ENCODE measurements around the gene DTX3. TPM values are rescaled to one million over a fixed set of nuclear protein-coding genes. Genes with fewer than 3 reads are reported as not detected.
"Not testable (repeated sequence)": the region's sequence is repeated elsewhere in the genome, so short reads cannot be mapped to it uniquely, and the experiment has no call there.

DTX3 gene
- total RNA-seq, 3 donors from 2014 or later, result 3.0 to 35.1 (median 25.9) TPM

DNA sequence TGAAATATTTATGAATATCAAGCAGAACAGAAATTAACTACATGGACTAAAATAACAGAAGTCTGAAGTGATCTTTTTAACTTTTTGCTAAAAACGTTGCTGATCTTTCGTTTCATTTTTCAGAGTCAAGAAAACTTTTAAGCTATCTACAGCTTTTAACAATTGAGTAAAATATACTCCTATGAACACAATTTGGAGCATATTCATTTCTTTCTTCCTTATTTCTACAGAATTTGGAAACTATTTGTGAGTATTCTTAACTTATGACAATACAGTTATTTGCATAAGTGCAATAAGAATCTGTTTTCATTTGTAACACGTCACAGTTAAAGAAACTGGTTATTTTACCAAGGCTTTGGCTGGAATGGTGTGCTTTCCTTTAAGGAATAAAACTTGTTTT, 49.4 kb downstream of the DTX3 start:
- no peaks in the 10 kb centered on the region for H3K4me1 ChIP-seq

DNA sequence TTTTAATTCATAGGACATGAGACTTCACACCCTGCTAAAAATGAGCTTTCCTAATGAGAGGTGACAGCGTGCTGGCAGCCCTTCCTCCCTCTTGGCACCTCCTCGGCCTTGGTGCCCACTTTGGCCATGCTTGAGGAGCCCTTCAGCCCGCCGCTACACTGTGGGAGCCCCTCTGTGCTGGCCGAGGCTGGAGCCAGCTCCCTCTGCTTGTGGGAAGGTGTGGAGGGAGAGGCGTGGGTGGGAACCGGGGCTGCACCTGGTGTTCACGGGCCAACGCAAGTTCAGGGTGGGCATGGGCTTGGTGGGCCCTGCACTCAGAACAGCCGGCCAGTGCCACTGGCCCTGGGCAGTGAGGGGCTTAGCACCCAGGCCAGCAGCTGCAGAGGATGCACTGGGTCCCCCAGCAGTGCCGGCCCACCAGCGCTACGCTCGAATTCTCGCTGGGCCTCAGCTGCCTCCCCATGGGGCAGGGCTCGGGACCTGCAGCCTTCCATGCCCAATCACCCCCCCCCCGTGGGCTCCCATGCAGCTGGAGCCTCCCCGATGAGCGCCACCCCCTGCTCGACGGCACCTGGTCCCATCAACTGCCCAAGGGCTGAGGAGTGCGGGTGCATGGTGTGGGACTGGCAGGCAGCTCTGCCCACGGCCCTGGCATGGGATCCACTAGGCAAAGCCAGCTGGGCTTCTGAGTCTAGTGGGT, 51.1 kb downstream of the DTX3 start:
- Histone ChIP-seq H3K36me3 (no peaks in the 10 kb centered on the region), H3K27me3 (no peaks in the 10 kb centered on the region), H3K4me3 (no peak overlapping the region), H3K4me1 (no peaks in the 10 kb centered on the region), H3K9me3 (no peaks in the 10 kb centered on the region), H3K27ac (no peak overlapping the region)
- TF ChIP-seq POLR2AphosphoS5 (IDR thresholded peaks at IDR 0.05) (no peak), POLR2A (IDR thresholded peaks at IDR 0.05) (no peak)
- TF ChIP-seq, protein P1, sequence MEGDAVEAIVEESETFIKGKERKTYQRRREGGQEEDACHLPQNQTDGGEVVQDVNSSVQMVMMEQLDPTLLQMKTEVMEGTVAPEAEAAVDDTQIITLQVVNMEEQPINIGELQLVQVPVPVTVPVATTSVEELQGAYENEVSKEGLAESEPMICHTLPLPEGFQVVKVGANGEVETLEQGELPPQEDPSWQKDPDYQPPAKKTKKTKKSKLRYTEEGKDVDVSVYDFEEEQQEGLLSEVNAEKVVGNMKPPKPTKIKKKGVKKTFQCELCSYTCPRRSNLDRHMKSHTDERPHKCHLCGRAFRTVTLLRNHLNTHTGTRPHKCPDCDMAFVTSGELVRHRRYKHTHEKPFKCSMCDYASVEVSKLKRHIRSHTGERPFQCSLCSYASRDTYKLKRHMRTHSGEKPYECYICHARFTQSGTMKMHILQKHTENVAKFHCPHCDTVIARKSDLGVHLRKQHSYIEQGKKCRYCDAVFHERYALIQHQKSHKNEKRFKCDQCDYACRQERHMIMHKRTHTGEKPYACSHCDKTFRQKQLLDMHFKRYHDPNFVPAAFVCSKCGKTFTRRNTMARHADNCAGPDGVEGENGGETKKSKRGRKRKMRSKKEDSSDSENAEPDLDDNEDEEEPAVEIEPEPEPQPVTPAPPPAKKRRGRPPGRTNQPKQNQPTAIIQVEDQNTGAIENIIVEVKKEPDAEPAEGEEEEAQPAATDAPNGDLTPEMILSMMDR (IDR thresholded peaks at IDR 0.05), result no peak
- intact Hi-C loops (cut with DNase I; ENCODE audit: low total_unique reads), result no loop called here
- DNase-seq (ENCODE audit: low spot score in 2 of 2), result no peak

More for the DNA sequence above, 49.4 kb downstream of the DTX3 start:
- no peak for DNase-seq (ENCODE audit: low spot score in 2 of 2)
- Histone ChIP-seq H3K4me3 (no peak overlapping the region), H3K9me3 (no peaks in the 10 kb centered on the region), H3K27ac (no peak overlapping the region), H3K36me3 (no peaks in the 10 kb centered on the region), H3K27me3 (no peaks in the 10 kb centered on the region)
- intact Hi-C loops (cut with DNase I; ENCODE audit: low total_unique reads), result no loop called here
- TF ChIP-seq POLR2A (IDR thresholded peaks at IDR 0.05), result no peak
- TF ChIP-seq, protein P1 (IDR thresholded peaks at IDR 0.05), result no peak
- TF ChIP-seq POLR2AphosphoS5 (IDR thresholded peaks at IDR 0.05), result no peak

DNA sequence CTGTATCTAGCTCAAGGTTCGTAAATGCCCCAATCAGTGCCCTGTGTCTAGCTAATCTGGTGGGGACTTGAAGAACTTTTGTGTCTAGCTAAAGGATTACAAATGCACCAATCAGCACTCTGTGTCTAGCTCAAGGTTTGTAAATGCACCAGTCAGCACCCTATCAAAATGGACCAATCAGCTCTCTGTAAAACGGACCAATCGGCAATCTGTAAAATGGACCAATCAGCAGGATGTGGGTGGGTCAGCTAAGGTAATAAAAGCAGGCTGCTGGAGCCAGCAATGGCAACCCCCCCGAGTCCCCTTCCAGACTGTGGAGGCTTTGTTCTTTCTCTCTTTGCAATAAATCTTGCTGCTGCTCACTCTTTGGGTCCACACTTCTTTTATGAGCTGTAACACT, 51.8 kb downstream of the DTX3 start:
- H3K4me3 ChIP-seq; H3K36me3 ChIP-seq; DNase-seq (ENCODE audit: low spot score in 2 of 2); H3K4me1 ChIP-seq; H3K27me3 ChIP-seq; H3K9me3 ChIP-seq; intact Hi-C loops (cut with DNase I; ENCODE audit: low total_unique reads); H3K27ac ChIP-seq: not testable (repeated sequence)

DNA sequence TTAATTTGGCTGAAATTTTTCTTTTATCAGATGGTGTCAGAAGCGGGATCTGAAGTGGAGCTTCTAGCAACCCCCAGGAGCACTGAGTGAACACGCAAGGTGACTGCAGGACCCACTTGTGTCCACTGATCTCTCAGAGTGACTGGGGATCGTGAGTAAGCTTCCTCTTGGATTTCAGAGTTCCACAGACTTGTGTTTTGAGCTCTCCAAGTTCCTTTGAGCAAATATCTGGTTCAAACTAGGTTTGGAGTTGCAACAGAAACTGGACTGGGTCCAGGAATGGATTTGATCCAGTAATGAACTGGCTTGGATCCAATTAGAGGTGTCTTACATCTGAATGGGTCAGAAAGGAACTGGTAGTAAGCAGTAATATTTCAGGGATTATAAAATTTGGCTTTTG, 53.1 kb downstream of the DTX3 start:
- H3K27ac ChIP-seq, result peak overlapping the region; percentile 29 to 74
- peak in 1 of 2 donors; percentile 77 for DNase-seq (ENCODE audit: low spot score in 2 of 2)
- H3K4me1 ChIP-seq, result no peaks in the 10 kb centered on the region
- no peak for TF ChIP-seq POLR2A (IDR thresholded peaks at IDR 0.05)
- TF ChIP-seq, protein P1 (IDR thresholded peaks at IDR 0.05), result peak; percentile 22 to 33 (median 25)
- peak in 1 of 3 donors; percentile 49 for TF ChIP-seq POLR2AphosphoS5 (IDR thresholded peaks at IDR 0.05)
- intact Hi-C loops (cut with DNase I; ENCODE audit: low total_unique reads), result no loop called here
- H3K36me3 ChIP-seq, result no peaks in the 10 kb centered on the region
- no peak overlapping the region for H3K4me3 ChIP-seq
- no peaks in the 10 kb centered on the region for H3K9me3 ChIP-seq
- no peaks in the 10 kb centered on the region for H3K27me3 ChIP-seq

DNA sequence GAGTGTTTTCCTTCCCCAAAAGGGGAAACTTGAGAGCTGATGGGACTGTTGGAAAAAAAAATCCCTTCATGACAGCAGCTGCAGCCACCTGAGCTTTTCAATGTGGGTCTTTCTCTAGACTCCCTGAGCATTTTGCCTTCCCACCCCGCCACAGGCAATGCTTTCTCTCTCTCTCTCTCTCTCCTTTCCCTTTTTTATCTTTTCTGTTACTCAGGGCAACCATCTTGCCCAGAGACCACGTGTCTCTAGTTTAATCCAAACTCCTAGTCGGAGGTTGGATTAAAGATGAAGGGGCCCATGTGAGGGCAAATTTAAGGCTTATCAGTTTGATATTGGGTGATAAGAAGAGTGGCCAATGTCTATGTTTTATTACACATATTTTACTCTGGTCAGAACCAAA, 54.3 kb downstream of the DTX3 start:
- Histone ChIP-seq H3K4me1 (no peaks in the 10 kb centered on the region), H3K36me3 (no peaks in the 10 kb centered on the region), H3K4me3 (no peak overlapping the region), H3K27me3 (no peaks in the 10 kb centered on the region), H3K9me3 (no peaks in the 10 kb centered on the region), H3K27ac (no peak overlapping the region)
- intact Hi-C loops (cut with DNase I; ENCODE audit: low total_unique reads), result no loop called here
- TF ChIP-seq, protein P1 (IDR thresholded peaks at IDR 0.05), result no peak
- TF ChIP-seq POLR2A (IDR thresholded peaks at IDR 0.05) (no peak), POLR2AphosphoS5 (IDR thresholded peaks at IDR 0.05) (no peak)
- no peak for DNase-seq (ENCODE audit: low spot score in 2 of 2)

Other genes starting within 250 kb of the DTX3 start
- gene R3HDM2, start 173.8 kb upstream of the DTX3 start, total RNA-seq, result 10 to 100 TPM; 31.6 to 43.0 (median 35.7) TPM
- not detected for gene INHBC, start 170.0 kb upstream of the DTX3 start, total RNA-seq
- gene INHBE, start 149.5 kb upstream of the DTX3 start, total RNA-seq, result not detected
- gene GLI1, start 145.0 kb upstream of the DTX3 start, total RNA-seq, result 1 to 10 TPM in 2 of 3 donors, under 1 TPM in 1; 0.66 to 2.1 (median 1.2) TPM
- 10 to 100 TPM; 10.8 to 16.6 (median 11.1) TPM for gene ARHGAP9, start 125.0 kb upstream of the DTX3 start, total RNA-seq
- gene MARS1, start 116.8 kb upstream of the DTX3 start, total RNA-seq, result 10 to 100 TPM; 39.2 to 65.9 (median 60.2) TPM
- gene DDIT3, start 84.3 kb upstream of the DTX3 start, total RNA-seq, result 10 to 100 TPM; 39.0 to 58.4 (median 51.2) TPM
- 10 to 100 TPM; 12.6 to 26.1 (median 19.7) TPM for gene MBD6, start 82.0 kb upstream of the DTX3 start, total RNA-seq
- gene DCTN2, start 57.6 kb upstream of the DTX3 start, total RNA-seq, result 100 to 1,000 TPM; 108 to 138 (median 131) TPM
- 1 to 10 TPM in 1 of 3 donors, under 1 TPM in 1, not detected in 1; 0.98 to 1.2 TPM for gene KIF5A, start 54.8 kb upstream of the DTX3 start, total RNA-seq
- gene PIP4K2C, start 13.6 kb upstream of the DTX3 start, total RNA-seq, result 10 to 100 TPM; 13.8 to 26.9 (median 24.6) TPM
- 10 to 100 TPM in 2 of 3 donors, 1 to 10 TPM in 1; 8.3 to 28.2 (median 19.2) TPM for gene ARHGEF25, start 6.6 kb downstream of the DTX3 start, total RNA-seq
- 1 to 10 TPM; 1.1 to 2.6 (median 1.2) TPM for gene B4GALNT1, start 28.4 kb downstream of the DTX3 start, total RNA-seq
- gene OS9, start 89.3 kb downstream of the DTX3 start, total RNA-seq, result 100 to 1,000 TPM; 184 to 431 (median 213) TPM
- gene AGAP2, start 133.9 kb downstream of the DTX3 start, total RNA-seq, result 1 to 10 TPM; 1.2 to 1.8 (median 1.6) TPM
- 100 to 1,000 TPM in 1 of 3 donors, 10 to 100 TPM in 2; 55.5 to 107 (median 73.1) TPM for gene TSPAN31, start 140.2 kb downstream of the DTX3 start, total RNA-seq
- gene CDK4, start 147.5 kb downstream of the DTX3 start, total RNA-seq, result 100 to 1,000 TPM; 105 to 136 (median 109) TPM
- 1 to 10 TPM; 6.9 to 9.8 (median 7.5) TPM for gene MARCHF9, start 150.3 kb downstream of the DTX3 start, total RNA-seq
- 1 to 10 TPM in 1 of 3 donors, under 1 TPM in 2; 0.33 to 2.2 (median 0.48) TPM for gene CYP27B1, start 162.3 kb downstream of the DTX3 start, total RNA-seq
- 10 to 100 TPM in 1 of 3 donors, 1 to 10 TPM in 2; 4.8 to 12.6 (median 8.2) TPM for gene METTL1, start 167.3 kb downstream of the DTX3 start, total RNA-seq
- gene EEF1AKMT3, start 167.8 kb downstream of the DTX3 start, total RNA-seq, result 10 to 100 TPM; 15.7 to 18.1 (median 16.5) TPM
- 10 to 100 TPM; 17.9 to 30.8 (median 27.2) TPM for gene TSFM, start 178.0 kb downstream of the DTX3 start, total RNA-seq
- gene AVIL, start 213.9 kb downstream of the DTX3 start, total RNA-seq, result 10 to 100 TPM in 1 of 3 donors, 1 to 10 TPM in 2; 3.8 to 17.7 (median 8.8) TPM
- 100 to 1,000 TPM; 144 to 175 (median 167) TPM for gene CTDSP2, start 241.9 kb downstream of the DTX3 start, total RNA-seq

Measured in breast epithelium (tissue), 4 donors.